Panc1 (cell line): ENCODE data around the gene CPM. TPM values are rescaled to one million over a fixed set of nuclear protein-coding genes. Genes with fewer than 3 reads are reported as not detected.

Experiments used
- ATAC-seq: fragments of 200-7000 bp; cut with Tn5 transposase; 2 replicates; pipeline ENCODE4 v1.9.1; 2020; ENCODE audit warnings: mild to moderate bottlenecking, moderate library complexity
- BruUV-seq: library from RNA; stranded (reverse); fragments of 400-500 nt; replicated peaks from 2 replicates; lab custom pipeline; 2021; lab: Mats Ljungman, UMichigan
- CTCF ChIA-PET: fragments of 300-600 bp; sonication (Branson Sonifier 250); formaldehyde crosslinking; loops from one replicate; lab custom pipeline; 2022; ENCODE audit warnings: antibody characterized with exemption; lab: Charles Lee
- POLR2A ChIA-PET: fragments of 300-600 bp; sonication (Branson Sonifier 250); formaldehyde crosslinking; loops from one replicate; lab custom pipeline; 2022; ENCODE audit warnings: antibody characterized with exemption; lab: Charles Lee
- DNase-seq: peaks from one replicate; pipeline ENCODE4 v3.0.0-alpha.2; 2010; ENCODE audit warnings: low read depth, low spot score
- H3K27ac ChIP-seq: 2 replicates; pipeline ENCODE4 v1.5.1; 2011; ENCODE audit warnings: mild to moderate bottlenecking, low read length, inconsistent platforms
- H3K27me3 ChIP-seq: fragments of 200-500 bp; sonication (Bioruptor generic); 2 replicates; pipeline ENCODE4 v1.6.0; 2014; ENCODE audit warnings: low read length, inconsistent platforms; ENCODE audit not compliant: control insufficient read depth, insufficient read depth
- H3K36me3 ChIP-seq: fragments of 200-500 bp; sonication (Bioruptor generic); 2 replicates; pipeline ENCODE4 v1.5.1; 2014; ENCODE audit warnings: inconsistent platforms, mild to moderate bottlenecking, low read length, moderate library complexity; ENCODE audit not compliant: control insufficient read depth, insufficient read depth
- H3K4me1 ChIP-seq: 2 replicates; pipeline ENCODE4 v1.5.1; 2011; ENCODE audit warnings: inconsistent platforms, mild to moderate bottlenecking, low read length, moderate library complexity; ENCODE audit not compliant: control insufficient read depth, insufficient read depth
- H3K4me3 ChIP-seq, 2 experiments: 2 replicates each; pipeline ENCODE4 v1.5.1; 2011 to 2012; ENCODE audit warnings: low read depth in 2 of 2, low read length in 2 of 2, mild to moderate bottlenecking in 2 of 2, inconsistent platforms in 1 of 2, moderate library complexity in 1 of 2
- H3K9me3 ChIP-seq: fragments of 200-500 bp; sonication (Bioruptor generic); 2 replicates; pipeline ENCODE4 v1.5.1; 2014; ENCODE audit warnings: low read depth, mild to moderate bottlenecking, inconsistent platforms, low read length, moderate library complexity; ENCODE audit not compliant: control insufficient read depth, insufficient read depth
- CTCF ChIP-seq: fragments of 450-650 bp; IDR thresholded peaks from 2 replicates; pipeline ENCODE4 v1.5.1; 2017; ENCODE audit warnings: mild to moderate bottlenecking
- POLR2AphosphoS5 ChIP-seq: IDR thresholded peaks from 2 replicates; pipeline ENCODE4 v1.6.1; 2012; ENCODE audit warnings: mild to moderate bottlenecking, low read depth, low read length, moderate library complexity
- REST ChIP-seq, 2 experiments: IDR thresholded peaks; 2 replicates each; pipeline ENCODE4 v1.6.1; 2011 to 2012; ENCODE audit warnings: low read depth in 2 of 2, control low read depth in 1 of 2, low read length in 1 of 2, mild to moderate bottlenecking in 1 of 2, moderate library complexity in 1 of 2; ENCODE audit not compliant: insufficient read depth in 1 of 2
- SIN3A ChIP-seq: IDR thresholded peaks from 2 replicates; pipeline ENCODE4 v1.6.1; 2012; ENCODE audit warnings: low read depth, mild to moderate bottlenecking, low read length, moderate library complexity, borderline replicate concordance; ENCODE audit not compliant: insufficient read depth
- TCF7L2 ChIP-seq: IDR thresholded peaks from 2 replicates; pipeline ENCODE4 v1.6.1; 2011; ENCODE audit warnings: mild to moderate bottlenecking, low read depth, low read length, inconsistent platforms
- in situ Hi-C: cut with HindIII; loops from 2 replicates; pipeline ENCODE4 v1.10.0; 2016; ENCODE audit warnings: low sequenced_read_pairs, low pct_unique_long_range_greater_than_20kb
- intact Hi-C: fragments of 100-400 bp; cut with micrococcal nuclease; formaldehyde crosslinking; loops from one replicate; pipeline ENCODE4 v1.10.0; 2022; ENCODE audit not compliant: unreplicated experiment
- total RNA-seq: library from RNA; stranded (reverse); gene quantifications from one replicate; pipeline ENCODE4 v1.2.1, GENCODE V29; 2021; ENCODE audit not compliant: unreplicated experiment

Gene CPM
- total RNA-seq, 1 experiment from 2014 or later, result 11.2 TPM

GRCh38 chr12:68911197-68911718, 21.7 kb downstream of the CPM start:
- H3K27ac ChIP-seq, result no peak overlapping the region

GRCh38 chr12:68910128-68910527, 22.8 kb downstream of the CPM start:
- ChIA-PET POLR2A (no interaction called here), CTCF (no interaction called here)
- no TSS peak for BruUV-seq
- no peak for ATAC-seq
- H3K4me3 ChIP-seq, result no peak overlapping the region
- no peak overlapping the region for H3K27ac ChIP-seq
- no peaks in the 10 kb centered on the region for H3K9me3 ChIP-seq
- no peaks in the 10 kb centered on the region for H3K36me3 ChIP-seq
- in situ Hi-C loops, result no loop called here
- TF ChIP-seq POLR2AphosphoS5 (no peak), CTCF (no peak), REST (IDR thresholded peaks at IDR 0.05; ENCODE audit: insufficient read depth in 1 of 2, low read depth in 2 of 2, low read length in 1 of 2) (no peak), SIN3A (no peak), TCF7L2 (no peak)
- no peak for DNase-seq
- no peaks in the 10 kb centered on the region for H3K27me3 ChIP-seq
- H3K4me1 ChIP-seq, result no peaks in the 10 kb centered on the region
- intact Hi-C loops, result no loop called here

More at GRCh38 chr12:68911197-68911718, 21.7 kb downstream of the CPM start:
- no peak for TF ChIP-seq REST (IDR thresholded peaks at IDR 0.05; ENCODE audit: insufficient read depth in 1 of 2, low read depth in 2 of 2, low read length in 1 of 2)
- TF ChIP-seq CTCF, result no peak
- no peak for TF ChIP-seq SIN3A
- TF ChIP-seq POLR2AphosphoS5, result no peak
- no peak; the same call in 1 of the 2 replicates for TF ChIP-seq TCF7L2
- Histone ChIP-seq H3K4me3 (no peak overlapping the region), H3K4me1 (no peaks in the 10 kb centered on the region), H3K9me3 (no peaks in the 10 kb centered on the region), H3K36me3 (no peaks in the 10 kb centered on the region), H3K27me3 (no peaks in the 10 kb centered on the region)
- in situ Hi-C loops (no loop called here), intact Hi-C loops (no loop called here)
- BruUV-seq, result no TSS peak
- no peak for DNase-seq
- POLR2A ChIA-PET, result no interaction called here
- CTCF ChIA-PET, result no interaction called here
- no peak for ATAC-seq
